WTC11 (cell line): Measurements from ENCODE around the gene EML4. TPM values are rescaled to one million over a fixed set of nuclear protein-coding genes. Genes with fewer than 3 reads are reported as not detected.

Experiments
- ATAC-seq: fragments of 200-7000 bp; cut with Tn5 transposase; 2 replicates; pipeline ENCODE4 v1.10.0; 2021; ENCODE audit warnings: mild to moderate bottlenecking, moderate library complexity
- CTCF ChIA-PET: fragments of 300-600 bp; sonication (Branson Sonifier 250); formaldehyde crosslinking; loops from one replicate; lab custom pipeline; 2021; ENCODE audit warnings: antibody characterized with exemption; lab: Charles Lee
- POLR2A ChIA-PET: fragments of 350-600 bp; sonication (Branson Sonifier 250); formaldehyde crosslinking; loops from one replicate; lab custom pipeline; 2021; ENCODE audit warnings: antibody characterized with exemption; lab: Charles Lee
- DNase-seq: peaks from one replicate; pipeline ENCODE4 v3.0.0; 2021; ENCODE audit warnings: low spot score
- H3K27ac Mint-ChIP-seq: 2 replicates; pipeline ENCODE4 v1.8.0; 2021; ENCODE audit warnings: mixed read lengths
- H3K27me3 Mint-ChIP-seq: 2 replicates; pipeline ENCODE4 v1.8.0; 2021; ENCODE audit warnings: low read depth, mild to moderate bottlenecking, moderate library complexity, mixed read lengths
- H3K36me3 Mint-ChIP-seq: 2 replicates; pipeline ENCODE4 v1.8.0; 2021; ENCODE audit warnings: mixed read lengths
- H3K4me1 Mint-ChIP-seq: 2 replicates; pipeline ENCODE4 v1.8.0; 2022; ENCODE audit warnings: mixed read lengths
- H3K4me3 Mint-ChIP-seq: 2 replicates; pipeline ENCODE4 v1.8.0; 2021; ENCODE audit warnings: mild to moderate bottlenecking, moderate library complexity, mixed read lengths
- H3K9me3 Mint-ChIP-seq: 2 replicates; pipeline ENCODE4 v1.8.0; 2021; ENCODE audit warnings: mixed read lengths
- AR ChIP-seq: fragments of 250-450 bp; sonication (Bioruptor Pico); IDR thresholded peaks from 2 replicates; pipeline ENCODE4 v1.9.0; 2021; ENCODE audit warnings: mild to moderate bottlenecking
- ATF2 ChIP-seq: sonication (generic); formaldehyde crosslinking; IDR thresholded peaks from 2 replicates; pipeline ENCODE4 v1.8.1; 2022; ENCODE audit warnings: low read depth, missing genetic modification reagents, borderline replicate concordance
- CREM ChIP-seq: sonication (generic); formaldehyde crosslinking; IDR thresholded peaks from 2 replicates; pipeline ENCODE4 v1.8.1; 2022; ENCODE audit warnings: mild to moderate bottlenecking, missing genetic modification reagents, moderate library complexity
- E2F4 ChIP-seq: sonication (generic); formaldehyde crosslinking; IDR thresholded peaks from 2 replicates; pipeline ENCODE4 v1.8.1; 2022; ENCODE audit warnings: low read depth, mild to moderate bottlenecking, moderate library complexity, missing genetic modification reagents, borderline replicate concordance
- GABPB1 ChIP-seq: sonication (generic); formaldehyde crosslinking; IDR thresholded peaks from 2 replicates; pipeline ENCODE4 v1.8.1; 2023; ENCODE audit warnings: mild to moderate bottlenecking, missing genetic modification reagents
- IRF1 ChIP-seq: sonication (generic); formaldehyde crosslinking; IDR thresholded peaks from 2 replicates; pipeline ENCODE4 v1.8.0; 2023; ENCODE audit warnings: missing genetic modification reagents
- JUN ChIP-seq: sonication (generic); formaldehyde crosslinking; IDR thresholded peaks from 2 replicates; pipeline ENCODE4 v1.8.0; 2023; ENCODE audit warnings: mild to moderate bottlenecking, missing genetic modification reagents
- SOX15 ChIP-seq: fragments of 250-450 bp; sonication (Bioruptor Pico); IDR thresholded peaks from 2 replicates; pipeline ENCODE4 v1.9.0; 2021; ENCODE audit warnings: mild to moderate bottlenecking
- USF1 ChIP-seq: sonication (generic); formaldehyde crosslinking; IDR thresholded peaks from 2 replicates; pipeline ENCODE4 v1.8.0; 2022; ENCODE audit warnings: mild to moderate bottlenecking, missing genetic modification reagents
- ZNF138 ChIP-seq: sonication (generic); formaldehyde crosslinking; conservative IDR thresholded peaks from 2 replicates; pipeline ENCODE4 v1.8.1; 2022; ENCODE audit warnings: mild to moderate bottlenecking, moderate library complexity, missing genetic modification reagents
- ZNF219 ChIP-seq: sonication (generic); formaldehyde crosslinking; IDR thresholded peaks from 2 replicates; pipeline ENCODE4 v1.8.0; 2023; ENCODE audit warnings: missing genetic modification reagents, mild to moderate bottlenecking, borderline replicate concordance
- total RNA-seq: library from RNA; stranded (reverse); gene quantifications from 3 replicates; pipeline ENCODE4 v1.2.3, GENCODE V29; 2021

Gene EML4
- total RNA-seq, 1 experiment from 2014 or later = 89.9 TPM

- ChIA-PET POLR2A (interaction anchor here (0.8 to 2.1 kb wide), 3 partner anchors 9 to 29 kb away, joined by 3 to 9 read pairs (median 5); no protein-coding TSS in a partner anchor), CTCF (interaction anchor here (0.8 to 2.0 kb wide), 11 partner anchors 9 to 652 kb away, joined by 3 to 6 read pairs (median 3); no protein-coding TSS in a partner anchor)
- Mint-ChIP-seq H3K27me3 (no peaks in the 10 kb centered on the region), H3K36me3 (no peaks in the 10 kb centered on the region), H3K4me1 (peaks cover 40% of the 10 kb centered on the region), H3K9me3 (no peaks in the 10 kb centered on the region), H3K27ac (peak overlapping the region; percentile 42), H3K4me3 (peak overlapping the region; percentile 64)
- no peak for TF ChIP-seq AR (CRISPR knock-in tag)
- peak; percentile 35; the same call in 1 of the 2 replicates for TF ChIP-seq GABPB1 (CRISPR knock-in tag)
- no peak for TF ChIP-seq USF1 (CRISPR knock-in tag)
- DNase-seq = peak; percentile 45
- ATAC-seq = peak; percentile 82
Observed at GRCh38 chr2:42141687-42142546, 27.2 kb upstream of the EML4 start.

- DNase-seq (no peak), ATAC-seq (no peak; the same call in 1 of the 2 replicates)
- Mint-ChIP-seq H3K27me3 (no peaks in the 10 kb centered on the region), H3K4me3 (no peak overlapping the region), H3K4me1 (peaks cover 33% of the 10 kb centered on the region), H3K27ac (peak overlapping the region; percentile 24), H3K36me3 (no peaks in the 10 kb centered on the region), H3K9me3 (no peaks in the 10 kb centered on the region)
- POLR2A ChIA-PET = interaction anchor here (2.1 kb wide), 1 partner anchor 10 kb away, joined by 9 read pairs; no protein-coding TSS in a partner anchor
- TF ChIP-seq ZNF219 (CRISPR knock-in tag) = no peak
- no peak for TF ChIP-seq ATF2 (CRISPR knock-in tag)
- TF ChIP-seq E2F4 (CRISPR knock-in tag) = no peak
- TF ChIP-seq SOX15 (CRISPR knock-in tag) = no peak
- no peak for TF ChIP-seq ZNF138 (CRISPR knock-in tag)
- no peak for TF ChIP-seq IRF1 (CRISPR knock-in tag)
- TF ChIP-seq CREM (CRISPR knock-in tag) = no peak
- TF ChIP-seq JUN = no peak
- CTCF ChIA-PET = interaction anchor here (1.1 to 2.0 kb wide), 7 partner anchors 10 to 652 kb away, joined by 3 to 6 read pairs (median 3); no protein-coding TSS in a partner anchor
Observed at GRCh38 chr2:42142547-42143184, 26.5 kb upstream of the EML4 start.
